ENCODE data around the gene SGIP1.

SGIP1 gene

DNA sequence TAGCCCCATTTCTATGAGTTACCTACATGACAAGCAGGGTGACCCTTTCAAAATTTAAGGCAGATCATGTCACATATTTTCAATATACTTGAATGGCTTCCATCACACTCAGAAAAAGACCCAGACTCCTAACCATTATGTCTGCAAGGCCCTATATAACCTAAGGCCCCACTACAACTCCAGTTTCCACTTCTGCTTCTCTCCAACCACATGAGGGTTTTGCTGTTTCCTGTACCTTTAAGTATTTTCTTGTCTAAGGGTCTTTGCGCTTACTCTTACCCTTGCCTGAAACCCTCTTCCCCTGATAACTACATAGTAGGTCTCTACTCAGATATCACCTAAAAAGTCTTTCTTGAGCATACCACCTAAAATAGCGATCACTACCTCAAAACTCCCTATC lies 46.1 kb downstream of the SGIP1 start:
- Histone ChIP-seq H3K4me2 (ENCODE audit: low read depth, low read length) (no peak overlapping the region), H3K27ac (ENCODE audit: low read length) (no peak overlapping the region), H3K4me1 (ENCODE audit: low read length) (peaks cover 14% of the 10 kb centered on the region), H2AFZ (ENCODE audit: low read length) (no peak overlapping the region), H3F3A (ENCODE audit: insufficient read depth, low read length) (no peaks in the 10 kb centered on the region), H3K27me3 (replicated peaks; ENCODE audit: insufficient read depth, low read length) (no peaks in the 10 kb centered on the region), H3K4me3 (ENCODE audit: low read length) (no peak overlapping the region), H3K79me2 (ENCODE audit: low read length) (no peaks in the 10 kb centered on the region), H3K36me3 (replicated peaks; ENCODE audit: insufficient read depth, low read length) (no peaks in the 10 kb centered on the region), H3K9me3 (replicated peaks; ENCODE audit: insufficient read depth, low read length) (no peaks in the 10 kb centered on the region), H3K9me2 (replicated peaks; ENCODE audit: insufficient read depth, low read length) (no peaks in the 10 kb centered on the region), H3K9ac (ENCODE audit: low read length) (no peak overlapping the region), H4K20me1 (ENCODE audit: insufficient read depth, low read length) (no peaks in the 10 kb centered on the region)
- no peak for DNase-seq
- no peak for TF ChIP-seq EZH2phosphoT487 (IDR thresholded peaks at IDR 0.05; ENCODE audit: low read length)
- TF ChIP-seq, protein P1, sequence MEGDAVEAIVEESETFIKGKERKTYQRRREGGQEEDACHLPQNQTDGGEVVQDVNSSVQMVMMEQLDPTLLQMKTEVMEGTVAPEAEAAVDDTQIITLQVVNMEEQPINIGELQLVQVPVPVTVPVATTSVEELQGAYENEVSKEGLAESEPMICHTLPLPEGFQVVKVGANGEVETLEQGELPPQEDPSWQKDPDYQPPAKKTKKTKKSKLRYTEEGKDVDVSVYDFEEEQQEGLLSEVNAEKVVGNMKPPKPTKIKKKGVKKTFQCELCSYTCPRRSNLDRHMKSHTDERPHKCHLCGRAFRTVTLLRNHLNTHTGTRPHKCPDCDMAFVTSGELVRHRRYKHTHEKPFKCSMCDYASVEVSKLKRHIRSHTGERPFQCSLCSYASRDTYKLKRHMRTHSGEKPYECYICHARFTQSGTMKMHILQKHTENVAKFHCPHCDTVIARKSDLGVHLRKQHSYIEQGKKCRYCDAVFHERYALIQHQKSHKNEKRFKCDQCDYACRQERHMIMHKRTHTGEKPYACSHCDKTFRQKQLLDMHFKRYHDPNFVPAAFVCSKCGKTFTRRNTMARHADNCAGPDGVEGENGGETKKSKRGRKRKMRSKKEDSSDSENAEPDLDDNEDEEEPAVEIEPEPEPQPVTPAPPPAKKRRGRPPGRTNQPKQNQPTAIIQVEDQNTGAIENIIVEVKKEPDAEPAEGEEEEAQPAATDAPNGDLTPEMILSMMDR (IDR thresholded peaks at IDR 0.05; ENCODE audit: low read length): no peak
- no peak for TF ChIP-seq EZH2 (optimal IDR thresholded peaks at IDR 0.05; ENCODE audit: low read depth, low read length)

GRCh38 chr1:66583021-66583420 lies 49.1 kb downstream of the SGIP1 start:
- no peak overlapping the region for H2AFZ ChIP-seq (ENCODE audit: low read length)
- peaks cover 12% of the 10 kb centered on the region for H3K4me1 ChIP-seq (ENCODE audit: low read length)
- no peak overlapping the region for H3K27ac ChIP-seq (ENCODE audit: low read length)
- TF ChIP-seq EZH2 (optimal IDR thresholded peaks at IDR 0.05; ENCODE audit: low read depth, low read length) (no peak), EZH2phosphoT487 (IDR thresholded peaks at IDR 0.05; ENCODE audit: low read length) (no peak)
- TF ChIP-seq, protein P1 (IDR thresholded peaks at IDR 0.05; ENCODE audit: low read length): no peak
- no peaks in the 10 kb centered on the region for H3K9me3 ChIP-seq (replicated peaks; ENCODE audit: insufficient read depth, low read length)
- H3K4me3 ChIP-seq (ENCODE audit: low read length): no peak overlapping the region
- no peaks in the 10 kb centered on the region for H3K36me3 ChIP-seq (replicated peaks; ENCODE audit: insufficient read depth, low read length)
- no peaks in the 10 kb centered on the region for H3F3A ChIP-seq (ENCODE audit: insufficient read depth, low read length)
- H3K4me2 ChIP-seq (ENCODE audit: low read depth, low read length): no peak overlapping the region
- H4K20me1 ChIP-seq (ENCODE audit: insufficient read depth, low read length): no peaks in the 10 kb centered on the region
- DNase-seq: no peak
- H3K9me2 ChIP-seq (replicated peaks; ENCODE audit: insufficient read depth, low read length): no peaks in the 10 kb centered on the region
- H3K9ac ChIP-seq (ENCODE audit: low read length): no peak overlapping the region
- H3K27me3 ChIP-seq (replicated peaks; ENCODE audit: insufficient read depth, low read length): no peaks in the 10 kb centered on the region
- no peaks in the 10 kb centered on the region for H3K79me2 ChIP-seq (ENCODE audit: low read length)

GRCh38 chr1:66585002-66585401 lies 51.0 kb downstream of the SGIP1 start:
- Histone ChIP-seq H3K9ac (ENCODE audit: low read length) (no peak overlapping the region), H3K9me2 (replicated peaks; ENCODE audit: insufficient read depth, low read length) (no peaks in the 10 kb centered on the region), H3F3A (ENCODE audit: insufficient read depth, low read length) (no peaks in the 10 kb centered on the region), H3K4me1 (ENCODE audit: low read length) (no peaks in the 10 kb centered on the region), H3K4me2 (ENCODE audit: low read depth, low read length) (no peak overlapping the region), H2AFZ (ENCODE audit: low read length) (no peak overlapping the region), H4K20me1 (ENCODE audit: insufficient read depth, low read length) (no peaks in the 10 kb centered on the region), H3K4me3 (ENCODE audit: low read length) (no peak overlapping the region), H3K27me3 (replicated peaks; ENCODE audit: insufficient read depth, low read length) (no peaks in the 10 kb centered on the region), H3K36me3 (replicated peaks; ENCODE audit: insufficient read depth, low read length) (no peaks in the 10 kb centered on the region), H3K27ac (ENCODE audit: low read length) (no peak overlapping the region), H3K79me2 (ENCODE audit: low read length) (no peaks in the 10 kb centered on the region), H3K9me3 (replicated peaks; ENCODE audit: insufficient read depth, low read length) (no peaks in the 10 kb centered on the region)
- no peak for DNase-seq
- no peak for TF ChIP-seq EZH2phosphoT487 (IDR thresholded peaks at IDR 0.05; ENCODE audit: low read length)
- no peak for TF ChIP-seq EZH2 (optimal IDR thresholded peaks at IDR 0.05; ENCODE audit: low read depth, low read length)
- TF ChIP-seq, protein P1 (IDR thresholded peaks at IDR 0.05; ENCODE audit: low read length): no peak
